Smooth muscle cell (in vitro differentiated cells): ENCODE results near the gene MLLT10. TPM values are rescaled to one million over a fixed set of nuclear protein-coding genes. Genes with fewer than 3 reads are reported as not detected.

Experiments
- DNase-seq: peaks from one replicate; lab custom pipeline; 2025; ENCODE audit not compliant: unreplicated experiment; lab: John Stamatoyannopoulos, UW
- H2AFZ ChIP-seq: fragments of 200-600 bp; sonication (generic); 2 replicates; pipeline ENCODE4 v1.6.0; 2016; ENCODE audit warnings: antibody characterized with exemption, low read depth, mild to moderate bottlenecking
- H3F3A ChIP-seq: fragments of 200-600 bp; sonication (generic); 2 replicates; pipeline ENCODE4 v1.6.0; 2017; ENCODE audit warnings: antibody characterized with exemption, low read depth
- H3K27ac ChIP-seq: fragments of 200-600 bp; sonication (generic); 2 replicates; pipeline ENCODE4 v1.5.1; 2016; ENCODE audit warnings: low read depth, mild to moderate bottlenecking
- H3K27me3 ChIP-seq: fragments of 200-600 bp; sonication (generic); 2 replicates; pipeline ENCODE4 v1.6.1; 2016; ENCODE audit warnings: low read depth, mild to moderate bottlenecking
- H3K36me3 ChIP-seq: fragments of 200-600 bp; sonication (generic); 2 replicates; pipeline ENCODE4 v1.5.1; 2016; ENCODE audit warnings: low read depth
- H3K4me1 ChIP-seq: fragments of 200-600 bp; sonication (generic); 2 replicates; pipeline ENCODE4 v1.5.1; 2016; ENCODE audit warnings: low read depth
- H3K4me2 ChIP-seq: fragments of 200-600 bp; sonication (generic); 2 replicates; pipeline ENCODE4 v1.6.0; 2016; ENCODE audit warnings: mild to moderate bottlenecking
- H3K4me3 ChIP-seq: fragments of 200-600 bp; sonication (generic); 2 replicates; pipeline ENCODE4 v1.5.1; 2016; ENCODE audit warnings: mild to moderate bottlenecking
- H3K79me2 ChIP-seq: fragments of 200-600 bp; sonication (generic); 2 replicates; pipeline ENCODE4 v1.6.0; 2016; ENCODE audit warnings: low read depth, mild to moderate bottlenecking
- H3K9ac ChIP-seq: fragments of 200-600 bp; sonication (generic); 2 replicates; pipeline ENCODE4 v1.6.0; 2016; ENCODE audit warnings: low read depth
- H3K9me3 ChIP-seq: fragments of 200-600 bp; sonication (generic); replicated peaks from 2 replicates; pipeline ENCODE4 v1.5.1; 2016; ENCODE audit warnings: low read depth
- H4K20me1 ChIP-seq: fragments of 200-600 bp; sonication (generic); 2 replicates; pipeline ENCODE4 v1.6.0; 2016; ENCODE audit warnings: low read depth
- CTCF ChIP-seq: fragments of 200-600 bp; sonication (generic); IDR thresholded peaks from 2 replicates; pipeline ENCODE4 v1.5.1; 2017; ENCODE audit warnings: borderline replicate concordance, mild to moderate bottlenecking, antibody characterized with exemption; ENCODE audit not compliant: insufficient read depth, poor library complexity, severe bottlenecking
- WGBS: methylation state at CpG from one replicate; pipeline ENCODE4 v1.1.7; 2016; ENCODE audit warnings: low lambda C conversion rate; 5-methylcytosine and 5-hydroxymethylcytosine counted together
- polyA plus RNA-seq: library from polyadenylated mRNA; unstranded; fragments of >200 nt; fragmentation: Nextera tagmentation; extraction: Ambion mirVana; gene quantifications from 2 replicates; pipeline ENCODE4 v1.2.1, GENCODE V29; 2016
- total RNA-seq: library from RNA; depleted of rRNA; stranded (reverse); fragments of >200 nt; gene quantifications from 2 replicates; pipeline ENCODE4 v1.2.3, GENCODE V29; 2014

The MLLT10 gene
- total and polyA plus RNA-seq, 2 experiments from 2014 or later = 6.8 to 43.6 TPM

GRCh38 chr10:21503542-21503941 is 30.5 kb upstream of the MLLT10 start:
- Histone ChIP-seq H3K4me2 (peak overlapping the region; percentile 26), H3K4me1 (peaks cover 85% of the 10 kb centered on the region), H3F3A (peaks cover 6% of the 10 kb centered on the region), H3K27me3 (no peaks in the 10 kb centered on the region), H3K79me2 (peaks cover 10% of the 10 kb centered on the region), H3K4me3 (no peak overlapping the region), H4K20me1 (no peaks in the 10 kb centered on the region), H3K36me3 (no peaks in the 10 kb centered on the region), H3K9ac (no peak overlapping the region), H2AFZ (no peak overlapping the region), H3K27ac (no peak overlapping the region), H3K9me3 (no peaks in the 10 kb centered on the region)
- DNase-seq = no peak
- no peak for TF ChIP-seq CTCF
- WGBS = 100% methylated on average over 1 of the region's 1 CpG

GRCh38 chr10:21505711-21506278 is 28.2 kb upstream of the MLLT10 start:
- Histone ChIP-seq H3K36me3 (no peaks in the 10 kb centered on the region), H4K20me1 (no peaks in the 10 kb centered on the region), H3K4me3 (no peak overlapping the region), H3K4me1 (peaks cover 90% of the 10 kb centered on the region), H3F3A (peaks cover 16% of the 10 kb centered on the region), H3K27ac (peak overlapping the region; percentile 84), H2AFZ (peak overlapping the region; percentile 91), H3K9me3 (no peaks in the 10 kb centered on the region), H3K27me3 (no peaks in the 10 kb centered on the region), H3K4me2 (peak overlapping the region; percentile 98), H3K79me2 (peaks cover 20% of the 10 kb centered on the region), H3K9ac (no peak overlapping the region)
- 47% methylated on average over 4 of the region's 4 CpGs for WGBS
- DNase-seq = no peak
- TF ChIP-seq CTCF = no peak

- Histone ChIP-seq H3K79me2 (peaks cover 26% of the 10 kb centered on the region), H2AFZ (peak overlapping the region; percentile 91), H3K4me3 (no peak overlapping the region), H3K4me1 (peaks cover 90% of the 10 kb centered on the region), H4K20me1 (no peaks in the 10 kb centered on the region), H3K4me2 (peak overlapping the region; percentile 98), H3K9me3 (no peaks in the 10 kb centered on the region), H3K27ac (peak overlapping the region; percentile 84), H3K9ac (no peak overlapping the region), H3K27me3 (no peaks in the 10 kb centered on the region), H3F3A (peaks cover 16% of the 10 kb centered on the region), H3K36me3 (no peaks in the 10 kb centered on the region)
- no peak for DNase-seq
- TF ChIP-seq CTCF = no peak
- 14% methylated on average over 3 of the region's 3 CpGs for WGBS
Measured at GRCh38 chr10:21506351-21506750, 27.7 kb upstream of the MLLT10 start.

GRCh38 chr10:21507150-21507549 is 26.9 kb upstream of the MLLT10 start:
- no peaks in the 10 kb centered on the region for H4K20me1 ChIP-seq
- peak overlapping the region; percentile 98 for H3K4me2 ChIP-seq
- H3K4me1 ChIP-seq = peaks cover 89% of the 10 kb centered on the region
- H3K9ac ChIP-seq = peak overlapping the region; percentile 22
- peak overlapping the region; percentile 61 for H3K4me3 ChIP-seq
- TF ChIP-seq CTCF = no peak
- H3K9me3 ChIP-seq = no peaks in the 10 kb centered on the region
- H3K27ac ChIP-seq = peak overlapping the region; percentile 84
- 18% methylated on average over 21 of the region's 21 CpGs for WGBS
- H2AFZ ChIP-seq = peak overlapping the region; percentile 91
- H3K36me3 ChIP-seq = no peaks in the 10 kb centered on the region
- no peak for DNase-seq
- peaks cover 16% of the 10 kb centered on the region for H3F3A ChIP-seq
- no peaks in the 10 kb centered on the region for H3K27me3 ChIP-seq
- peaks cover 34% of the 10 kb centered on the region for H3K79me2 ChIP-seq
